Peyer's patch (tissue), 4 donors: ENCODE measurements around the gene STX1A. TPM values are rescaled to one million over a fixed set of nuclear protein-coding genes. Genes with fewer than 3 reads are reported as not detected.

Source experiments
- DNase-seq, 3 donors: peaks; one replicate each; pipeline ENCODE4 v3.0.0-alpha.2; 2017 to 2019
- H3K27ac ChIP-seq, 4 donors: fragments of 200-600 bp; sonication (generic); one replicate each; pipeline ENCODE4 v1.5.1; 2016 to 2019
- H3K27me3 ChIP-seq, 2 donors: fragments of 200-600 bp; sonication (generic); one replicate each; pipeline ENCODE4 v1.5.1; 2019
- H3K36me3 ChIP-seq, 3 donors: fragments of 200-600 bp; sonication (generic); one replicate each; pipeline ENCODE4 v1.5.1; 2016 to 2019
- H3K4me1 ChIP-seq, 4 donors: fragments of 200-600 bp; sonication (generic); one replicate each; pipeline ENCODE4 v1.5.1; 2016 to 2019
- H3K4me3 ChIP-seq, 4 donors: fragments of 200-600 bp; sonication (generic); 1 replicate in 3 of 4; 2 replicates in 1 of 4; pipeline ENCODE4 v1.5.1; 2016 to 2019; ENCODE audit warnings: mild to moderate bottlenecking in 1 of 4
- H3K9me3 ChIP-seq, 4 donors: fragments of 200-600 bp; sonication (generic); one replicate each; pipeline ENCODE4 v1.5.1; 2016 to 2019; ENCODE audit warnings: mild to moderate bottlenecking in 1 of 4
- POLR2A ChIP-seq, 2 donors: fragments of 450-650 bp; IDR thresholded peaks; one replicate each; pipeline ENCODE4 v1.5.1; 2017; ENCODE audit warnings: antibody characterized with exemption in 2 of 2, mild to moderate bottlenecking in 2 of 2, moderate library complexity in 2 of 2
- total RNA-seq, 4 donors: library from RNA; depleted of rRNA; stranded (reverse); fragments of >200 nt; gene quantifications; one replicate each; pipeline ENCODE4 v1.1.0, GENCODE V29; 2016
- TF ChIP-seq, protein P1 (sequence below), 6 experiments: fragments of 450-650 bp in 4 of 6; fragments of 200-600 bp in 2 of 6; sonication (generic) in 1 of 6; IDR thresholded peaks; one replicate each; pipeline ENCODE4 v1.5.1; 2017 to 2019; ENCODE audit warnings: antibody characterized with exemption in 6 of 6, mild to moderate bottlenecking in 3 of 6, moderate library complexity in 1 of 6

Gene STX1A
- total RNA-seq, 4 donors from 2014 or later, result 5.6 to 27.3 (median 23.3) TPM

DNA sequence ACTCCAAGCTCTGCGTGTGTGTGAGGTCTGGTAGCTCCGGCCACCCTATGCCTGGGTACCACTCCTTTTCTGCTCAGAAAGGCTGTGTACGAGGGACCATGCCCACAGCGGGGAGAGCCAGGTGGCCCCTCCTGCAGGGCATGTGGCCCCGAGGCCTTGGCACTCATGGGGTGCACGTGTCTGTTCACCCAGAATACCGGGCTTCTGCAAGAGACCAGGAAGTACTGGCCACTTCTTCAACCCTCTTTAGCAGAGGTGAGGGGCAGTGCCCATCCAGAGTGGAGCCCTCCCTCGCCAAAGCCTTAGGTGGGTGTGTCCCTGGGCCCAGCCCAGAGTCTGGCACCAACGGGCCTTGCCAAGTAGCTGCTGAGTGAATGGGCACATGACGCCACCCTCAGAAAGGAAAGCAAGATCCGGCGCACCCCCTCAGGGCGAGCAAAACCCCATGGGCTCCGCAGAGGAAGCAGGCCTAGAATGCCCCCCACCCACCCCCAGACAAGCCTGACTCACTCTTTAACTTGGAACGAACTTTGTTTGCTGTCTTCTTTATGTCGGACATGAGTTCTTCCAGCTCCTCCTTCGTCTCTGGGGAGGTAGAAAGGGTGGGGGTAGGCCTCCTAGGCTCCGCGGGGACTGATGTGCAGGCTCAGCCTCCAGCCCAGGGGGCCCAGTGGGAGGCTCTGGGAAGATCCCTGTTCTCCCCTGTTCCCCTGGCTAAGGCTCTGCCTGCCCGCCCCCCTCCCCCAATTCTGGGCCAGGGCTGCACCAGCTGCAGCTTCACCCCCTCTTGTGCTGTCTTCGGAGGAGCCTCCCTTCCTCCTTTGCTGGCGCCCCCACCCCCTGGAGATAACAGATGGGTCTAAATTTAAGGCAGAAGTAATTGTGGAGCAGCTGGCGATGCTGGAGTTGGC, 14.6 kb downstream of the STX1A start:
- no peak for DNase-seq
- H3K27ac ChIP-seq, result peak overlapping the region in 1 of 4 donors; percentile 43
- no peaks in the 10 kb centered on the region for H3K9me3 ChIP-seq
- no peaks in the 10 kb centered on the region for H3K27me3 ChIP-seq
- H3K4me3 ChIP-seq, result no peak overlapping the region
- TF ChIP-seq POLR2A (IDR thresholded peaks at IDR 0.05), result no peak
- TF ChIP-seq, protein P1, sequence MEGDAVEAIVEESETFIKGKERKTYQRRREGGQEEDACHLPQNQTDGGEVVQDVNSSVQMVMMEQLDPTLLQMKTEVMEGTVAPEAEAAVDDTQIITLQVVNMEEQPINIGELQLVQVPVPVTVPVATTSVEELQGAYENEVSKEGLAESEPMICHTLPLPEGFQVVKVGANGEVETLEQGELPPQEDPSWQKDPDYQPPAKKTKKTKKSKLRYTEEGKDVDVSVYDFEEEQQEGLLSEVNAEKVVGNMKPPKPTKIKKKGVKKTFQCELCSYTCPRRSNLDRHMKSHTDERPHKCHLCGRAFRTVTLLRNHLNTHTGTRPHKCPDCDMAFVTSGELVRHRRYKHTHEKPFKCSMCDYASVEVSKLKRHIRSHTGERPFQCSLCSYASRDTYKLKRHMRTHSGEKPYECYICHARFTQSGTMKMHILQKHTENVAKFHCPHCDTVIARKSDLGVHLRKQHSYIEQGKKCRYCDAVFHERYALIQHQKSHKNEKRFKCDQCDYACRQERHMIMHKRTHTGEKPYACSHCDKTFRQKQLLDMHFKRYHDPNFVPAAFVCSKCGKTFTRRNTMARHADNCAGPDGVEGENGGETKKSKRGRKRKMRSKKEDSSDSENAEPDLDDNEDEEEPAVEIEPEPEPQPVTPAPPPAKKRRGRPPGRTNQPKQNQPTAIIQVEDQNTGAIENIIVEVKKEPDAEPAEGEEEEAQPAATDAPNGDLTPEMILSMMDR (IDR thresholded peaks at IDR 0.05), result no peak
- peaks cover 0 to 14% (median 0%) of the 10 kb centered on the region in 4 donors for H3K4me1 ChIP-seq
- H3K36me3 ChIP-seq, result peaks cover 0 to 7% (median 0%) of the 10 kb centered on the region in 3 donors

DNA sequence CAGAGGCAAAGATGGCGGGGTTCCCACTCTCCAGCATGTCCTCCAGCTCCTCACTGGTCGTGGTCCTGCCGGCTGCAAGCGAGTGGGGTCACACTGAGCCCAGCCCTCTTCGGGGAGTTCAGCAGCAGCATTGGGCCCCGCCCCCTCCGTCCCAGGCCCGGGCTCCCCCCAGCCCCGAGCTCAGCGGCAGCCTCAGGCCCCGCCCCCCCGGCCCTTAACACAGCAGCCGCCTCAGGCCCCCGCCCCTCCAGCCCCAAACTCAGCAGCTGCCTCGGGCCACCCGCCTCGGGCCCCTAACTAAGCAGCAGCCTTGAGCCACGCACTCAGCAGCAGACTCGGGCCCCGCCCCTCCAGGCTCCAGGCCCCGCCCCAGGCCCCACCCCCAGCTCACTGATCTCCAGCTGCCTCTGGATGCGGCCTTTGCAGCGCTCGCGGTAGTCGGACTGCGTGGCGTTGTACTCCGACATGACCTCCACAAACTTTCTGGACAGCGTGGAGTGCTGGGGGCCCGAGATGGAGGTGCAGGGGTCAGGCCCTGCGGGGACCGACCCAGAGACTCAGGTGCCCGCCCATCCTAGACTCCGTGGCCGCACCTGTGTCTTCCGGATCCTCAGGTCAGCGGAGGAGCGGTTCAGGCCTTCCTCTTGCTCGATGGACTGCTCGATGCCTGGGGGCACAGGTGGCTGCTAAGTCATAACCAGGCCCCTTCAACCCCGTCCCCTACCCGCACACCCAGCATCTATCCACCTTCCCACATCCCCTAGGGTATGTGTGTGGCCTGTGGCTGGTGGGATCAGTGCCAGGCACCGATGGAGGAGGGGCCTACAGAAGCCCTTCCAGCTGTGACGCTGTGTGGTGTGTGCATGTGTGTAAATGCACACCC, 15.5 kb downstream of the STX1A start:
- no peak for TF ChIP-seq POLR2A (IDR thresholded peaks at IDR 0.05)
- TF ChIP-seq, protein P1 (IDR thresholded peaks at IDR 0.05), result no peak
- no peaks in the 10 kb centered on the region for H3K27me3 ChIP-seq
- peaks cover 0 to 14% (median 0%) of the 10 kb centered on the region in 3 donors for H3K36me3 ChIP-seq
- no peaks in the 10 kb centered on the region for H3K9me3 ChIP-seq
- peak overlapping the region in 2 of 4 donors; percentile 2 to 43 for H3K27ac ChIP-seq
- peak overlapping the region; percentile 10 to 37 (median 28) for H3K4me3 ChIP-seq
- peak; percentile 26 to 91 (median 75) for DNase-seq
- peaks cover 0 to 14% (median 0%) of the 10 kb centered on the region in 4 donors for H3K4me1 ChIP-seq

DNA sequence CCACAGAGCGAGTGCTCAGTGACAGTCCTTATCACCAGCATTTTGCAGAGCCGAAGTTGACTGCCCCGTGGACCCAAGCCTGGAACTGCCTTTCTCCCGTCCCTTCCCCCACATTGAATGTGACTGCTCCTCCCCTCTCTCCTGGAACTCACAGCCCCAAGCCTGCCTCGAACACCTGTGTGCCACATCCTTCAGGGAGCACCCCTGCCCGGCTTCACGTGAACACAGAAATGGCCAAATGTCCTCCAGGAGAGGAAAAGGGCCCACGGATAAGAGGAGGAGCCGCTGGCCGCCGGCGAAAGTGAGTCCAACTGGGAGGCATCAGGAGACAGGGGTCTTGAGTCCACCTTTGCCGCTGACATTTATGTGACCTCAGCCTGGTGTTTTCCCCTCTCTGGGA, 16.2 kb downstream of the STX1A start:
- no peaks in the 10 kb centered on the region for H3K9me3 ChIP-seq
- no peak overlapping the region for H3K27ac ChIP-seq
- H3K4me1 ChIP-seq, result peaks cover 0 to 14% (median 0%) of the 10 kb centered on the region in 4 donors
- DNase-seq, result no peak
- no peaks in the 10 kb centered on the region for H3K27me3 ChIP-seq
- no peak for TF ChIP-seq POLR2A (IDR thresholded peaks at IDR 0.05)
- TF ChIP-seq, protein P1 (IDR thresholded peaks at IDR 0.05), result no peak
- peaks cover 0 to 19% (median 0%) of the 10 kb centered on the region in 3 donors for H3K36me3 ChIP-seq
- H3K4me3 ChIP-seq, result no peak overlapping the region

DNA sequence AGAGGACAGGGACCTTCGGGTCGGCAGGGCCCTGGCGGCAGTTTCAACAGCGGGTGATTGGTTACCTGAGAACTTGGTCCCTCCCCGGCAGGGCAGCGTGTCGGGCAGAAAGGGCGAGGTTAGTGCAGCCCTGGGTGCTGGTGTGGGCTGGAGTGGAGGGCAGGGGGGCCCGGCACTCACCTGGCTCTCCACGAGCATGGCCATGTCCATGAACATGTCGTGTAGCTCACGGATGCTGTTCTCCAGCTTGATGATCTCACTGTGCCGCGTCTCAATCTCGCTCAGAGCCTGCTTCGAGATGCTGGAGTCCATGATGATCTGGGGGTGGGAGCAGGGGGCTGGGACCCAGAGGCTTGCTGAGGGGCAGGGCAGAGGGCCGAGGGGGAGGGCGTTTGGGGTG, 16.8 kb downstream of the STX1A start:
- Histone ChIP-seq H3K9me3 (no peaks in the 10 kb centered on the region), H3K4me3 (no peak overlapping the region), H3K4me1 (peaks cover 0 to 14% (median 0%) of the 10 kb centered on the region in 4 donors), H3K27me3 (no peaks in the 10 kb centered on the region), H3K27ac (peak overlapping the region in 2 of 4 donors; percentile 64 to 74), H3K36me3 (peaks cover 0 to 21% (median 0%) of the 10 kb centered on the region in 3 donors)
- TF ChIP-seq, protein P1 (IDR thresholded peaks at IDR 0.05), result no peak
- no peak for TF ChIP-seq POLR2A (IDR thresholded peaks at IDR 0.05)
- no peak for DNase-seq

DNA sequence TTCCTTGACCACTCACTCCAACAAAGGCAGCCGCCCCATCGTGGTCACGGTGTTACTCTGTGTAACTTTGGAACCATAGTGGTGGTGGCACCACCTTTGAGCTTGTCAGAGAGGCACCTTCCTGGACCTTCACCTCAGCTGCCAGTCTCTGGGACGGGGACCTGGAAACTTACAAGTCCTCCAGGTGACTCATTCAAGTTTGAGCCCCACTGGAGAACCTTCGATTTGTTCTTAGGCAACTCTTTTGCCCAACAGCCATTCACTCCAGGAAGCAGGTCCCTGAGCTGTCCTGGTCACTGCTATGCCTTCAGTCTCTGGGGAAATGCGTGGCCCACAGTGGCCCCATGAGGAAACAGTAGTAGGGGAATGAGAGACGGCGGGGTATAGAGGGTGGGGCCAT, 17.2 kb downstream of the STX1A start:
- H3K4me1 ChIP-seq, result peaks cover 0 to 14% (median 0%) of the 10 kb centered on the region in 4 donors

More for the DNA sequence above, 17.2 kb downstream of the STX1A start:
- Histone ChIP-seq H3K27me3 (no peaks in the 10 kb centered on the region), H3K4me3 (no peak overlapping the region), H3K36me3 (peaks cover 0 to 25% (median 0%) of the 10 kb centered on the region in 3 donors), H3K27ac (peak overlapping the region in 3 of 4 donors; percentile 46 to 74 (median 64)), H3K9me3 (no peaks in the 10 kb centered on the region)
- TF ChIP-seq, protein P1 (IDR thresholded peaks at IDR 0.05), result no peak
- peak in 1 of 2 donors; percentile 16 for TF ChIP-seq POLR2A (IDR thresholded peaks at IDR 0.05)
- DNase-seq, result peak in 1 of 3 donors; percentile 72
